HUES6 (cell line): ENCODE results near the gene PIGB.

ENCODE experiments used
- H3K27ac ChIP-seq: 2 replicates; pipeline ENCODE4 v1.7.0; 2013; ENCODE audit warnings: low read depth, mild to moderate bottlenecking, low read length, inconsistent platforms
- H3K27me3 ChIP-seq: 2 replicates; pipeline ENCODE4 v1.6.1; 2013; ENCODE audit warnings: low read length; ENCODE audit not compliant: control insufficient read depth, insufficient read depth
- H3K36me3 ChIP-seq: 2 replicates; pipeline ENCODE4 v1.6.1; 2013; ENCODE audit warnings: low read length; ENCODE audit not compliant: control insufficient read depth, insufficient read depth
- H3K4me1 ChIP-seq: 2 replicates; pipeline ENCODE4 v1.6.1; 2013; ENCODE audit warnings: low read length; ENCODE audit not compliant: control insufficient read depth, insufficient read depth
- H3K4me3 ChIP-seq: 2 replicates; pipeline ENCODE4 v1.5.1; 2013; ENCODE audit warnings: low read depth, low read length
- H3K9ac ChIP-seq: one replicate; pipeline ENCODE4 v1.6.1; 2013; ENCODE audit warnings: mild to moderate bottlenecking, low read length
- H3K9me3 ChIP-seq: 2 replicates; pipeline ENCODE4 v1.6.1; 2013; ENCODE audit warnings: low read depth, low read length; ENCODE audit not compliant: control insufficient read depth, insufficient read depth

PIGB gene

DNA sequence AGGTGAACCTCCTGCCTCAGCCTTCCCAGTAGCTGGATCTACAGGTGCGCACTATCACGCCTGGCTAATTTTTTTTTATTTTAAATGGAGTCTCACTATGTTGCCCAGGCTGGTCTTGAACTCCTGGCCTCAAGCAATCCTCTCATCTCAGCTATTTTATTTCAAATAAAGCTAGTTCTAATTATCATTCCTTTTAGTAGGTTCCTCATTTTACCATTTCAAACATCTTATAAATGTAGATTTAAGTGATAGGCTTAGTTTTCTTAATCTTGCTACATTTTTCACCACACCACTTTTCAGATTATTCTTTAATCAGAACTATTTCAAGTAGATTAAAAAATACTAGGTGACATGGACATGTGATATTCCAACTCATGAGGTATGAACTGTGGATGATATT is 30.3 kb downstream of the PIGB start:
- H3K27ac ChIP-seq: no peak overlapping the region
- H3K9me3 ChIP-seq: no peaks in the 10 kb centered on the region
- no peaks in the 10 kb centered on the region for H3K27me3 ChIP-seq
- no peak overlapping the region for H3K4me3 ChIP-seq
- peaks cover 26% of the 10 kb centered on the region for H3K4me1 ChIP-seq
- no peak overlapping the region for H3K9ac ChIP-seq
- H3K36me3 ChIP-seq: no peaks in the 10 kb centered on the region

DNA sequence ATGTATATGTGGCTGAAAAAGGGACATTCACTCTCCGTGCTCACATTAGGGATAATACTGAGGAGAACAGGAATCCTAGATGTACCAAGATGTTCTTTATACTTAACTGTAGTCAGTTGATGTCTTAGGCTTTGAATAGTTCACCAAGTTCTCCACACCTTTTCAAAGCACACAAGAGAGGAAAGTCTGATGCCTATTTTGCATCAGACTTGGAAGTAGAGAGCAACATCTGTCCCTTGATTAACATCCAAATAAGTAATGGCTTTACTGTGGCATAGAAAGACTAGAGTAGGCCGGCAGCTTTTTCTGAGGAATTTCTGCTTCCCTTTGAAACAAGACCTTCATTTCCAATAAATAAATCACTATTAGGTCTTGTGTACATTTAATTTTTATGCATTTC is 34.0 kb downstream of the PIGB start:
- no peak overlapping the region for H3K4me3 ChIP-seq
- H3K4me1 ChIP-seq: peaks cover 22% of the 10 kb centered on the region
- H3K9ac ChIP-seq: no peak overlapping the region
- H3K27ac ChIP-seq: 0 out of 2 replicates have a peak overlapping the region, but pooled peaks have one; percentile 2
- no peaks in the 10 kb centered on the region for H3K36me3 ChIP-seq
- no peaks in the 10 kb centered on the region for H3K27me3 ChIP-seq
- no peaks in the 10 kb centered on the region for H3K9me3 ChIP-seq

DNA sequence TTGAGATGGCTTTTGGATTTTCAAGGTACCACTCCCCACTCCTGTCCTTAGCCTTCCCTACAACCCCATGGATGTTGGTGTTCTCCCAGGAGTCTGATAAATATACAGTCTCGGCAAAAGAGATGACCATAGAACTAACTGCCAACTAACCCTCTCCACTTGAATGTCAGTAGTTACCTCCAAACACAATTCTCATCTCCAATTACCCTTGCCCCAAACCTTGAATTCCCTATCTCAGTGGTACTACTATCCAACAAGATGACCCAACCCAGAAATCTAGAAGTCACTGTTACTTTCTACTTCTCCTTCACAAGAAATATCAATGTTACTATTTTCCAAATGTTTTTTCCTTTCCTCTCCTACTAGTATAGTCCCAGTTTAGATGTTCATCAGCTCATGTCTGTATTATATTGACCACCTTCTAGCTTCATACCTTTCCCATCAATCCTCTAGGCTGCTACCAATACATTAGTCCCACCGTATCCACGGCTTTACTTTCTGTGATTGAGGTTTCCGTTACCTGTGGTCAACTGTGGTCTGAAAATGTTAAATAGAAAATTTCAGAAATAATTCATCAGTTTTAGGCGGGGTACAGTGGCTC is 38.1 kb downstream of the PIGB start:
- Histone ChIP-seq H3K4me1 (peaks cover 21% of the 10 kb centered on the region), H3K36me3 (no peaks in the 10 kb centered on the region), H3K27me3 (no peaks in the 10 kb centered on the region), H3K9me3 (no peaks in the 10 kb centered on the region), H3K9ac (no peak overlapping the region), H3K4me3 (no peak overlapping the region), H3K27ac (no peak overlapping the region)

DNA sequence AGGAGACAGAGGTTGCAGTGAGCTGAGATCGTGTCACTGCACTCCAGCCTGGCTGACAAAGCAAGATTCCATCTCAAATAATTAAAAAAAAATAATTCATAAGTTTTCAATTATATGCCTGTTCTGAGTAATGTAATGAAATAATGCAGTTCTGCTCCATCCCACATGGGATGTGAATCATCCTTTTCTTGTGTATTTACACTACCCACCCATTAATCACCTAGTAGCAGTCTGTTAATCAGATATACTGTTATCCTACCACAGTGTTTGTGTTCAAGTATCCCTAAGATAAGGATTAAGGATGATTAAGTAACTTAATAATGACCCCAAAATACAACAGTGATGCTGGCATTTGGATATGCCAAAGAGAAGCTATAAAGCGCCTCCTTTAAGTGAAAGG is 38.8 kb downstream of the PIGB start:
- no peaks in the 10 kb centered on the region for H3K36me3 ChIP-seq
- peaks cover 14% of the 10 kb centered on the region for H3K4me1 ChIP-seq
- no peaks in the 10 kb centered on the region for H3K9me3 ChIP-seq
- no peak overlapping the region for H3K9ac ChIP-seq
- no peaks in the 10 kb centered on the region for H3K27me3 ChIP-seq
- H3K27ac ChIP-seq: no peak overlapping the region
- no peak overlapping the region for H3K4me3 ChIP-seq

DNA sequence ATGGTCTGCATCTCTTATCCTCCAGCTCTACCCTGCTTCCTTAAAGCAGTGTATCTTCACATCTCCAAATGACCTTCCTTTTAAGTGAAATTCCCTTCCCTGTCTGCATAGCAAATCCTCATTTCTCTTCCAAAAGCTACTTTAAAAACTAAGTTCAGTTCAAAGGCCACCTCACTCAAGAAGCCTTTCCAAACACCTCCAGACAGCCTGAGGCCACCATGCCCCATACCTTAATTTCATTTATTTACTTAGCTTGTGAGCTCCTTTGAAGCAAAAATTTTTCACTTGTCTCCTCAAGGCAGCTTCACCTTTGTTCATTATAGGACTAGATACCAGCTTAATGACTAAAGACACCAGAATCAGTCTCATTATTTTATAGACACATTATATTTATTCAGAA is 39.4 kb downstream of the PIGB start:
- Histone ChIP-seq H3K9ac (no peak overlapping the region), H3K4me3 (no peak overlapping the region), H3K9me3 (no peaks in the 10 kb centered on the region), H3K36me3 (no peaks in the 10 kb centered on the region), H3K27ac (no peak overlapping the region), H3K27me3 (no peaks in the 10 kb centered on the region), H3K4me1 (peaks cover 7% of the 10 kb centered on the region)

DNA sequence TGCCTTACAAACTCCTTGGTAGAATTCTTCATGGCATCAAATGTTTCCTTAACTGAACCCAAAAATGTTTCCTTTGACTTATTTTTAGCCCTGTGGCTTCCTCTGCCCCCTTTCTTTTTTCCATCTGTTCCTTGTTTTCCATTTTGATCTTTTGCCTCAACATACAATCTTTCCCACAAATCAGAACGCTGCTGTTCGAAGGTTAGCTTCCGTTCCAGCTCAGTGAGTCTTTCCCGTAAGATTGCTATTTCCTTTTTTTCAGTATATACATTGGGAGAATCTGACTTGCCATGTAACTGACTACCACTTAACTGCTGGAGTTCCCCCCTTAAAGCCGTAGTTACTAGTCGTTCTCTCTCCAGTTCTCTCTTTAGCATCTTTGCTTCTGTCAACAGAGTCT is 41.2 kb downstream of the PIGB start:
- H3K9me3 ChIP-seq: no peaks in the 10 kb centered on the region
- H3K36me3 ChIP-seq: no peaks in the 10 kb centered on the region
- peaks cover 7% of the 10 kb centered on the region for H3K4me1 ChIP-seq
- H3K27ac ChIP-seq: 0 out of 2 replicates have a peak overlapping the region, but pooled peaks have one; percentile 33
- no peak overlapping the region for H3K4me3 ChIP-seq
- no peaks in the 10 kb centered on the region for H3K27me3 ChIP-seq
- no peak overlapping the region for H3K9ac ChIP-seq

DNA sequence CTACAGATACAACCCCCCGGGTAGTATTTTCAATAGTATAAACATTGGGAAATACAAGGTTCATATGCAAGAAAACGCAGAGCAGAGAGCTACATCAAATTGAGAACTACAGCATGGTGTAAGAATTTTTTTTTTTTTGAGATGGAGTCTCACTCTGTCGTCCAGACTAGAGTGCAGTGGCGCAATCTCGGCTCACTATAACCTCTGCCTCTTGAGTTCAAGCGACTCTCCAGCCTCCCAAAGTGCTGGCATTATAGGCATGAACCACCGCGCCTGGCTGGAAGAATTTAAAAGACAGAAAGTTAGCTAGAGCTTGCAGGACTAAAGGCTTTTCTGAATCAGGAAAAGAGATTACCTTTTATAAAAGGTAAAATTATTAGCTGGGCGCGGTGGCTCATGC is 42.0 kb downstream of the PIGB start:
- peaks cover 7% of the 10 kb centered on the region for H3K4me1 ChIP-seq
- H3K27me3 ChIP-seq: no peaks in the 10 kb centered on the region
- no peak overlapping the region for H3K27ac ChIP-seq
- no peaks in the 10 kb centered on the region for H3K9me3 ChIP-seq
- no peak overlapping the region for H3K4me3 ChIP-seq
- H3K9ac ChIP-seq: no peak overlapping the region
- no peaks in the 10 kb centered on the region for H3K36me3 ChIP-seq

DNA sequence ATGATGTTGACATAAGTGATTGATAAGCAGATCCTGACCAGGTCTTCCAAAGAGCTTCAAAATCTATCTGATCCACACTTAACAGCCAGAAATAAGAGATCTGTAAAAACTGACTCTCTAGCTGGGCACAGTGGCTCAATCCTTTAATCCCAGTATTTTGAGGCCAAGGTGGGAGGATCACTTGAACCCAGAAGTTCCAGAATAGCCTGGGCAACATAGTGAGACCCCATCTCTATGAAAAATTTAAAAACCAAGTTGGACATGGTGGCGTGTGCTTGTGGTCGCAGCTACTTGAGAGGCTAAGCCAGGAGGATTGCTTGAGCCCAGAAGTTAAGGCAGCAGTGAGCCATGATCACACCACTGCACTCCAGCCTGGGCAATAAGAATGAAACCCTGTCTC is 43.6 kb downstream of the PIGB start:
- Histone ChIP-seq H3K9ac (no peak overlapping the region), H3K27ac (no peak overlapping the region), H3K9me3 (no peaks in the 10 kb centered on the region), H3K4me3 (no peak overlapping the region), H3K27me3 (no peaks in the 10 kb centered on the region), H3K36me3 (no peaks in the 10 kb centered on the region), H3K4me1 (peaks cover 7% of the 10 kb centered on the region)

DNA sequence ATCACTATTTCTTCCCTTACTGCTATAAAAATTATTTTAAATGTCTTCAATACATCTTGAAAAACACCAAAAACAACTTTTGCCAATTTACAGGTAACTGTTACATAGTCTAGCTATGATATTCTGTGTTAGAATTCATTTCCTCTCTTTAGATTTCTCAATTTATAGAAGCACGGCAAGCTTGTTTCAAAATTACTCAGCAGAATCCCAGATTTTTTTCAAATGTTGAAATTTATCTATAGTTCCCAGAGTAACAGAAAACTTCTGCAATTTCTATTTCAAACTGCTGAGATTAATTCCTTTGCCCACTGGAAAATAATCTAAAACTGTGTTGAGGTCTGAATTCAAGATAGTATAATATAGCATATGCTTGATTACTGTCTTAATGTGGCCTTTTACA is 48.0 kb downstream of the PIGB start:
- H3K4me1 ChIP-seq: no peaks in the 10 kb centered on the region
- H3K9me3 ChIP-seq: no peaks in the 10 kb centered on the region
- H3K9ac ChIP-seq: no peak overlapping the region
- H3K4me3 ChIP-seq: no peak overlapping the region
- H3K27me3 ChIP-seq: no peaks in the 10 kb centered on the region
- H3K36me3 ChIP-seq: no peaks in the 10 kb centered on the region; the same call in 1 of the 2 replicates
- no peak overlapping the region for H3K27ac ChIP-seq

DNA sequence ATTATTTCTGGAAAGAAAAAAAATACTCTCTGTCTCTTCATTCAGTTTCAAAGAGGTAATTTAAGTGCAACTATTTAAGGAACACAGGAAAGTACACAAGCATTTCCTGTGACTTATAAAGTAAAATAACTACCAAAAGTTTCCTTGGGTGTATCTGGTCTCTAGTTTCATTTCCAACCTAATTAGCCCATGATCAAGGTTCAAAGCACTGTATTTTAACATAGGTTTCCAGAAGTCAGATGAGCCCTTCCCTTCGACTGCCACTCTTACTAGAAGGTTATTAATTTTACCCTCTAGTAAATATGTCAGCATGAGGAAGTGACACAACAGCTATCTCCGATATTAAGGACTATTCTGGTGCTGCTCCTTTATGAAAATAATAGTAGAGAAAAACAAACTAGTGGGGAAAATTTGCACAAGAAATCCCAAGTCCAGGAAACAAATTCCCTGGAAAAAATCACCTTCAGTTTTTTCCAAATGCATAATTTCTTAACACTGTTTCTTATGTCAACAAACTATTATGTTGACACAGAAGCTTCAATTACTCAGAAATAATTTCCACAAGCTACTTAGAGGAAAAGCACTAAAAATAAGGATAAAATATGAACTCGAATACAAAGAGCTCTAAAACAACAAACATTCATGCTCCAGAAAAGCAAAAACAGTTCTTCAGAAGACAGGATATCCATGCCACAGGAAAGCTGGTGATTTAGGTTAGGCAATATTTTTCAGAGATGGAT is 53.8 kb downstream of the PIGB start:
- no peaks in the 10 kb centered on the region for H3K9me3 ChIP-seq
- peaks cover 7% of the 10 kb centered on the region for H3K36me3 ChIP-seq
- no peaks in the 10 kb centered on the region for H3K27me3 ChIP-seq
- no peaks in the 10 kb centered on the region for H3K4me1 ChIP-seq
- H3K4me3 ChIP-seq: no peak overlapping the region
- no peak overlapping the region for H3K9ac ChIP-seq
- no peak overlapping the region for H3K27ac ChIP-seq

DNA sequence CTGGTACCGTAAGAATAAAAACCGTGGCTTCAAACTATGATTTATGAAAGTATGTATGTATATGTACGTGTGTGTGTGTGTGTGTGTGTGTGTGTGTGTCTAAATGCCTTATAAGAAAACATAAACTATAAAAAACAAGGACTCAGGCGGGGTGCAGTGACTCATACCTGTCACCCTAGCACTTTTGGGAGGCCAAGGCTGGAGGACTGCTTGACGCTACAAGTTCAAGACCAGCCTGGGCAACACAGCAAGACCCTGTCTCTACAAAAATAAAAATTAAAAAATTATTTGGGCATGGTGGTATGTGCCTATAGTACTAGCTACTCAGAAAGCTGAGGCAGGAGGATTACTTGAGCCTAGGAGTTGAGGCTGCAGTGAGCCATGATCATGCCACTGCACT is 60.1 kb downstream of the PIGB start:
- no peaks in the 10 kb centered on the region for H3K9me3 ChIP-seq
- H3K36me3 ChIP-seq: peaks cover 7% of the 10 kb centered on the region; the same call in 1 of the 2 replicates
- no peaks in the 10 kb centered on the region for H3K27me3 ChIP-seq

More for the DNA sequence above, 60.1 kb downstream of the PIGB start:
- H3K27ac ChIP-seq: no peak overlapping the region
- no peaks in the 10 kb centered on the region for H3K4me1 ChIP-seq
- no peak overlapping the region for H3K9ac ChIP-seq
- H3K4me3 ChIP-seq: no peak overlapping the region
